Liver (tissue), 9 donors: ENCODE data around the gene SMG6. TPM values are rescaled to one million over a fixed set of nuclear protein-coding genes. Genes with fewer than 3 reads are reported as not detected.

Experiments used
- DNase-seq: peaks from one replicate; pipeline ENCODE4 v3.0.0-alpha.2; 2017; ENCODE audit warnings: low spot score
- H3K27ac ChIP-seq, 2 donors: one replicate each; pipeline ENCODE4 v1.7.0; 2013; ENCODE audit warnings: inconsistent platforms in 2 of 2, low read length in 2 of 2, control low read depth in 1 of 2, low read depth in 1 of 2, mild to moderate bottlenecking in 1 of 2
- H3K27me3 ChIP-seq, 4 donors: one replicate each; pipeline versions ENCODE4 v1.6.1 to v1.7.0; 2013; ENCODE audit warnings: low read length in 3 of 4, inconsistent platforms in 1 of 4, mild to moderate bottlenecking in 1 of 4, moderate library complexity in 1 of 4; ENCODE audit not compliant: control insufficient read depth in 4 of 4, insufficient read depth in 4 of 4
- H3K36me3 ChIP-seq, 4 donors: one replicate each; pipeline versions ENCODE4 v1.6.1 to v1.7.0; 2013; ENCODE audit warnings: low read length in 3 of 4, mild to moderate bottlenecking in 3 of 4, low read depth in 1 of 4, moderate library complexity in 1 of 4; ENCODE audit not compliant: control insufficient read depth in 4 of 4, insufficient read depth in 3 of 4
- H3K4me1 ChIP-seq, 4 donors: one replicate each; pipeline versions ENCODE4 v1.6.1 to v1.7.0; 2013; ENCODE audit warnings: low read length in 3 of 4, mild to moderate bottlenecking in 3 of 4, moderate library complexity in 1 of 4; ENCODE audit not compliant: control insufficient read depth in 4 of 4, insufficient read depth in 4 of 4
- H3K4me3 ChIP-seq, 3 donors: one replicate each; pipeline versions ENCODE4 v1.6.1 to v1.7.0; 2013; ENCODE audit warnings: low read length in 3 of 3, control low read depth in 1 of 3, low read depth in 1 of 3, mild to moderate bottlenecking in 1 of 3
- H3K9ac ChIP-seq, 2 donors: one replicate each; pipeline ENCODE4 v1.7.0; 2013; ENCODE audit warnings: low read length in 2 of 2, mild to moderate bottlenecking in 2 of 2, moderate library complexity in 2 of 2, control low read depth in 1 of 2, low read depth in 1 of 2
- H3K9me3 ChIP-seq, 4 donors: one replicate each; pipeline versions ENCODE4 v1.6.1 to v1.7.0; 2013; ENCODE audit warnings: low read length in 3 of 4; ENCODE audit not compliant: control insufficient read depth in 4 of 4
- ATF3 ChIP-seq: IDR thresholded peaks from 2 replicates; pipeline ENCODE4 v1.6.1; 2016; ENCODE audit warnings: antibody characterized with exemption
- EGR1 ChIP-seq, 2 donors: IDR thresholded peaks; 2 replicates each; pipeline ENCODE4 v1.6.1; 2016 to 2018; ENCODE audit warnings: antibody characterized with exemption in 2 of 2, low read depth in 2 of 2
- FOXA1 ChIP-seq: IDR thresholded peaks from 2 replicates; pipeline ENCODE4 v1.6.1; 2016; ENCODE audit warnings: antibody characterized with exemption
- FOXA2 ChIP-seq: IDR thresholded peaks from 2 replicates; pipeline ENCODE4 v1.6.1; 2016; ENCODE audit warnings: antibody characterized with exemption
- GABPA ChIP-seq, 2 donors: IDR thresholded peaks in 1 of 2; conservative IDR thresholded peaks in 1 of 2; 2 replicates each; pipeline ENCODE4 v1.6.1; 2016; ENCODE audit warnings: antibody characterized with exemption in 2 of 2, mild to moderate bottlenecking in 1 of 2, moderate library complexity in 1 of 2
- HNF4A ChIP-seq, 2 donors: conservative IDR thresholded peaks; 2 replicates each; pipeline ENCODE4 v1.6.1; 2016; ENCODE audit warnings: antibody characterized with exemption in 2 of 2, mild to moderate bottlenecking in 2 of 2
- JUND ChIP-seq, 2 donors: IDR thresholded peaks; 2 replicates each; pipeline ENCODE4 v1.6.1; 2016; ENCODE audit warnings: antibody characterized with exemption in 2 of 2
- MAX ChIP-seq: IDR thresholded peaks from 2 replicates; pipeline ENCODE4 v1.6.1; 2016; ENCODE audit warnings: antibody characterized with exemption
- NR2F2 ChIP-seq: IDR thresholded peaks from 2 replicates; pipeline ENCODE4 v1.6.1; 2016; ENCODE audit warnings: antibody characterized with exemption
- RAD21 ChIP-seq, 2 donors: IDR thresholded peaks; 2 replicates each; pipeline ENCODE4 v1.6.1; 2016; ENCODE audit warnings: antibody characterized with exemption in 2 of 2, mild to moderate bottlenecking in 2 of 2
- REST ChIP-seq: IDR thresholded peaks from 2 replicates; pipeline ENCODE4 v1.6.1; 2016; ENCODE audit warnings: antibody characterized with exemption, mild to moderate bottlenecking
- RXRA ChIP-seq, 2 donors: IDR thresholded peaks; 2 replicates each; pipeline ENCODE4 v1.6.1; 2017 to 2018; ENCODE audit warnings: antibody characterized with exemption in 2 of 2, mild to moderate bottlenecking in 1 of 2
- YY1 ChIP-seq: IDR thresholded peaks from 2 replicates; pipeline ENCODE4 v1.6.1; 2016; ENCODE audit warnings: antibody characterized with exemption, mild to moderate bottlenecking
- ZBTB33 ChIP-seq: IDR thresholded peaks from 2 replicates; pipeline ENCODE4 v1.6.1; 2016; ENCODE audit warnings: antibody characterized with exemption
- WGBS: extraction: QIAGEN DNeasy Blood & Tissue Kit; methylation state at CpG from one replicate; pipeline ENCODE4 v1.1.7; 2013; 5-methylcytosine and 5-hydroxymethylcytosine counted together
- polyA plus RNA-seq, 2 donors: library from polyadenylated mRNA; stranded (reverse) in 1 of 2; unstranded in 1 of 2; fragments of 200-250 nt in 1 of 2; fragments of >200 nt in 1 of 2; fragmentation: Nextera tagmentation in 1 of 2; extraction: Ambion mirVana in 1 of 2; gene quantifications; one replicate each; pipeline versions ENCODE4 v1.2.1 to v1.2.3, GENCODE V29; 2013 to 2015
- total RNA-seq, 2 donors: library from RNA; depleted of rRNA; stranded (reverse); fragments of >200 nt; gene quantifications; one replicate each; pipeline ENCODE4 v1.2.3, GENCODE V29; 2014
- donor health status: healthy.
- donor health status: healthy.
- donor health status: healthy.
- donor health status: healthy.
- donor health status: healthy.

Gene SMG6
- total and polyA plus RNA-seq, 4 donors, result 4.9 to 12.0 (median 8.2) TPM

GRCh38 chr17:2041561-2042389 is 261.8 kb downstream of the SMG6 start, which contains the start of gene OVCA2 (continued):
- no peak for TF ChIP-seq ZBTB33
- TF ChIP-seq NR2F2, result no peak
- no peak for TF ChIP-seq MAX
- TF ChIP-seq GABPA (IDR thresholded peaks at IDR 0.05 in 1 of 2, conservative IDR thresholded peaks at IDR 0.05 in 1 of 2), result peak; percentile 87 to 96

GRCh38 chr17:2040942-2041560 is 262.5 kb downstream of the SMG6 start:
- Histone ChIP-seq H3K36me3 (peaks cover 0 to 26% (median 19%) of the 10 kb centered on the region in 4 donors), H3K4me3 (peak overlapping the region in 1 of 3 donors; percentile 78), H3K27me3 (no peaks in the 10 kb centered on the region), H3K27ac (peak overlapping the region in 1 of 2 donors; percentile 78), H3K9me3 (no peaks in the 10 kb centered on the region), H3K9ac (no peak overlapping the region), H3K4me1 (peaks cover 5 to 19% (median 12%) of the 10 kb centered on the region in 4 donors)
- TF ChIP-seq ATF3 (no peak), YY1 (no peak), HNF4A (conservative IDR thresholded peaks at IDR 0.05) (no peak), EGR1 (IDR thresholded peaks at IDR 0.05; ENCODE audit: low read depth in 2 of 2) (no peak), FOXA1 (no peak), REST (no peak), RAD21 (IDR thresholded peaks at IDR 0.05) (no peak), GABPA (IDR thresholded peaks at IDR 0.05 in 1 of 2, conservative IDR thresholded peaks at IDR 0.05 in 1 of 2) (no peak), JUND (IDR thresholded peaks at IDR 0.05) (no peak), FOXA2 (no peak), RXRA (IDR thresholded peaks at IDR 0.05) (no peak)
- WGBS, result 58% methylated on average over 16 of the region's 16 CpGs
- DNase-seq, result no peak
